Chondrocyte (in vitro differentiated cells): Measurements from ENCODE around the gene HFE. TPM values are rescaled to one million over a fixed set of nuclear protein-coding genes. Genes with fewer than 3 reads are reported as not detected.
A peak's percentile ranks its signal among the peaks of the same experiment; 100 is the strongest.
"Not testable (repeated sequence)": the region's sequence is repeated elsewhere in the genome, so short reads cannot be mapped to it uniquely, and the experiment has no call there.

Experiments
- DNase-seq: peaks from one replicate; pipeline ENCODE4 v3.0.0; 2021; ENCODE audit warnings: mixed read lengths, low spot score
- H3K27ac Mint-ChIP-seq: one replicate; pipeline ENCODE4 v1.8.0; 2021; ENCODE audit warnings: mild to moderate bottlenecking, moderate library complexity, mixed read lengths; ENCODE audit not compliant: unreplicated experiment
- H3K27me3 Mint-ChIP-seq: 2 replicates; pipeline ENCODE4 v1.8.0; 2021; ENCODE audit warnings: low read depth, mixed read lengths
- H3K36me3 Mint-ChIP-seq: 2 replicates; pipeline ENCODE4 v1.8.0; 2021; ENCODE audit warnings: low read depth, mixed read lengths
- H3K4me1 Mint-ChIP-seq: 2 replicates; pipeline ENCODE4 v1.8.0; 2021; ENCODE audit warnings: low read depth, mild to moderate bottlenecking, mixed read lengths
- H3K4me3 Mint-ChIP-seq: one replicate; pipeline ENCODE4 v1.8.0; 2021; ENCODE audit warnings: mild to moderate bottlenecking, moderate library complexity, mixed read lengths; ENCODE audit not compliant: unreplicated experiment
- H3K9me3 Mint-ChIP-seq: 2 replicates; pipeline ENCODE4 v1.8.0; 2021; ENCODE audit warnings: low read depth, mixed read lengths
- CTCF ChIP-seq: fragments of 200-600 bp; sonication (generic); IDR thresholded peaks from 2 replicates; pipeline ENCODE4 v1.5.0; 2021; ENCODE audit warnings: antibody characterized with exemption, mild to moderate bottlenecking, moderate library complexity
- total RNA-seq: library from RNA; stranded (reverse); gene quantifications from 3 replicates; pipeline ENCODE4 v1.2.1, GENCODE V29; 2021

Gene HFE
- total RNA-seq, 1 donor from 2014 or later: 6.1 TPM

GRCh38 chr6:26118999-26119398 is 31.8 kb downstream of the HFE start:
- no peak overlapping the region for H3K4me3 Mint-ChIP-seq
- no peak for DNase-seq
- no peaks in the 10 kb centered on the region for H3K9me3 Mint-ChIP-seq
- H3K27ac Mint-ChIP-seq: no peak overlapping the region
- H3K4me1 Mint-ChIP-seq: peaks cover 18% of the 10 kb centered on the region
- no peak for TF ChIP-seq CTCF
- no peaks in the 10 kb centered on the region for H3K36me3 Mint-ChIP-seq
- H3K27me3 Mint-ChIP-seq: no peaks in the 10 kb centered on the region

GRCh38 chr6:26120115-26120514 is 32.9 kb downstream of the HFE start:
- H3K9me3 Mint-ChIP-seq, DNase-seq, H3K27me3 Mint-ChIP-seq, H3K4me3 Mint-ChIP-seq, H3K36me3 Mint-ChIP-seq, H3K27ac Mint-ChIP-seq: not testable (repeated sequence)
- H3K4me1 Mint-ChIP-seq: peaks cover 18% of the 10 kb centered on the region

- H3K4me3 Mint-ChIP-seq: no peak overlapping the region
- H3K36me3 Mint-ChIP-seq: no peaks in the 10 kb centered on the region
Measured at GRCh38 chr6:26120807-26121140, 33.5 kb downstream of the HFE start.

GRCh38 chr6:26121141-26122004 is 34.1 kb downstream of the HFE start:
- Mint-ChIP-seq H3K27me3 (no peaks in the 10 kb centered on the region), H3K4me1 (peaks cover 18% of the 10 kb centered on the region), H3K4me3 (peak overlapping the region; percentile 23), H3K36me3 (no peaks in the 10 kb centered on the region), H3K9me3 (no peaks in the 10 kb centered on the region), H3K27ac (peak overlapping the region; percentile 82)
- TF ChIP-seq CTCF: no peak
- DNase-seq: no peak

More at GRCh38 chr6:26120807-26121140, 33.5 kb downstream of the HFE start:
- peaks cover 18% of the 10 kb centered on the region for H3K4me1 Mint-ChIP-seq
- DNase-seq: no peak
- no peak for TF ChIP-seq CTCF
- peak overlapping the region; percentile 82 for H3K27ac Mint-ChIP-seq
- no peaks in the 10 kb centered on the region for H3K9me3 Mint-ChIP-seq
- H3K27me3 Mint-ChIP-seq: no peaks in the 10 kb centered on the region

GRCh38 chr6:26122005-26122388 is 34.8 kb downstream of the HFE start:
- Mint-ChIP-seq H3K4me3 (no peak overlapping the region), H3K27ac (peak overlapping the region; percentile 100), H3K9me3 (no peaks in the 10 kb centered on the region), H3K36me3 (no peaks in the 10 kb centered on the region), H3K4me1 (peaks cover 24% of the 10 kb centered on the region), H3K27me3 (no peaks in the 10 kb centered on the region)
- DNase-seq: no peak
- no peak for TF ChIP-seq CTCF

GRCh38 chr6:26122402-26122792 is 35.2 kb downstream of the HFE start:
- no peak for TF ChIP-seq CTCF
- peaks cover 28% of the 10 kb centered on the region for H3K4me1 Mint-ChIP-seq

More at GRCh38 chr6:26122402-26122792, 35.2 kb downstream of the HFE start:
- DNase-seq: no peak
- no peaks in the 10 kb centered on the region for H3K9me3 Mint-ChIP-seq
- H3K27ac Mint-ChIP-seq: peak overlapping the region; percentile 100
- H3K36me3 Mint-ChIP-seq: no peaks in the 10 kb centered on the region
- H3K27me3 Mint-ChIP-seq: no peaks in the 10 kb centered on the region
- peak overlapping the region; percentile 96 for H3K4me3 Mint-ChIP-seq
